GM10266 (cell line): ENCODE results near the gene PRSS27.

Experiments used
- DNase-seq: peaks from one replicate; pipeline ENCODE4 v3.0.0; 2012; ENCODE audit errors: extremely low spot score
- CTCF ChIP-seq: IDR thresholded peaks from 2 replicates; pipeline ENCODE4 v1.5.1; 2012; ENCODE audit warnings: mild to moderate bottlenecking, low read depth; ENCODE audit not compliant: control insufficient read depth, insufficient read depth; ENCODE audit errors: missing control alignments

The PRSS27 gene

DNA sequence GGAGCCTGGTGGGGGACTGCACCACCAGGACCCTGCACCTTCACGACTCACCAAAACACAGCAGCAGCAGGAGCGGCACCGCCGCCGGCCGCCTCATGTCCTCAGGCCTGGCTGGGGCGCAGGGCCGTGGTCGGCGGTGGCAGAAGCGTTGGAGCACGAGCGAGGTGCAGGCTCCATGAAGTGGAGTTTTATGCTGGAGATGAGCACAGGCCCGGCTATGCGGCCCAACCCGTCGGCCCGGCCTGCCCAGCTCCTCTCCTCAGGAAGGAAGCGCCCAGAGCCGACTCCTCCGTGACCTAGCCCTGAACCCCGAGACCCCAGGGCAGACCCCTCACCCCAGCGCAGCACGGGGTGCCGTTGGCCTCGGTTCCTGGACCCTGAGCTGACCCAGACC is at the start of gene PRSS27:
PRSS27 (minus strand) TSS at position 161 of the 394 bp plus-strand sequence; CDS start at position 97, 64 bp downstream.
- no peak for TF ChIP-seq CTCF
- DNase-seq, result no peak

DNA sequence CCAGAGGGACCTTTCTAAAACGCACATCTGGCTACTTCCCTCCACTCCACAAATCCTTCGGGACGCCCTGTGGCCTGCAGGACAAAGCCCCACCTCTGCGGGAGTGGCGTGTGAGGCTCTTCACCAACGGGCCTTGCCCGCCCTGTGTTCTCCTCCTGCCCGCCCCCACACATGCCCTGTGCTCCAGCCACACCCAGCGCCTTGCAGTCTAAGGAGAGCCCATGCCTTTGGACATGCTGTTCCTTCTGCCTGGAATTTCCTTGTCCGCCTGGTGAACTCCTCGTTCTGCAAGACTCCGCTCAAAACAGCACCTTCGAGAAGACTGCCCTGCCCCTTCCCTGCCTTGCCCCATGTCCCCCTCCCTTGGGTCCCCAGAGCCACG is 49.6 kb upstream of the PRSS27 start:
- no peak for TF ChIP-seq CTCF
- DNase-seq, result no peak

DNA sequence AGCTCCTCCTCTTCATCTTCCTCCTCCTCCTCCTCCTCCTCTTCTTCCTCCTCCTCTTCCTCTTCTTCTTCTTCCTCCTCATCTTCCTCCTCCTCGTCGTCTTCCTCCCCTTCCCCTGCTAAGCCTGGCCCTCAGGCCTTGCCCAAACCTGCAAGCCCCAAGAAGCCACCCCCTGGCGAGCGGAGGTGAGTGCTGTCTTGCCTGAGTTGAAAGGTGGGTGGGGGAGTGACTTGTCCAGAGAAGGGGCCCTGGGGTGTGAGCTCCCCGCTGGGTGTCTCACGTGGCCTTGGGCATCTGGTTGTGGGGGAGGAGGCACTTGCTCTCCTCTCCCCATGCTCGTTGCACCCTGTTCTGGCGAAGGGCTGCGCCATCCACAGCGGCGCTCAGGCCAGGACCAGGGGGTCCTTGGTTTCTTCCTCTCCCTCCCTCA is 49.1 kb upstream of the PRSS27 start:
- no peak for TF ChIP-seq CTCF
- no peak for DNase-seq

DNA sequence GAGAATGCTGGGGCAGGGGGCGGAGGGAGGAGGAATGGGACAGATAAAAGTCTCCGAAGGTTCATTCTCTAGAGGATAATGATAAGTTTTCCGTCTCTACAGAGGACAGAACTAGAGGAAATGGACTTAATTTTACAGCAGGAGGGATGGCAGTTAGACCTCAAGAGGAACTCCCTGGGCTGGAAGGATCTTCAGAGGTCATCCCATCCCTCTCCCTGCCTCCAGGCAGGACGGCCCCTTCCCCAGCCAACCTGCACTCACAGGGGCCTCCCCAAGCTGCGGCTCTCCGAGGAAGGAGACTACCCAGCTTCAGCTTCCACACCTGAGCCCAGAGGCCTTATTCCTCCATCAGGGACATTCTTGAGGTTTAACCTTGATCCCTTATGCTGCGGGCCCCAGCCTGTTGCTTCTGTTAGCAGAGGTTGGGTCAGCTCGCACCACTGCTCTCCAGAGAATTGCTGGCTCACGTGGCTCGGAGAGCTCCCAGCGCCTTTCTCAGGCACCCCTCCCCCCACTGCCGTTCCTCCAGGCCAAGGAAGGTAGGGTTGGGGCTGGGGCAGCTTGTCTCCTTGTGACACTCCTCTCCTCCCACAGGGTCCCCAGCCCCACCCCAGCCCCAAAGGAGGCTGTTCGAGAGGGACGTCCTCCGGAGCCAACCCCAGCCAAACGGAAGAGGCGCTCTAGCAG is 48.5 kb upstream of the PRSS27 start:
- DNase-seq, result no peak
- TF ChIP-seq CTCF, result no peak

- no peak for DNase-seq
- TF ChIP-seq CTCF, result no peak
These were observed 47.9 kb upstream of the PRSS27 start for GRCh38 chr16:2767891-2768290.

GRCh38 chr16:2767140-2767731 is 47.2 kb upstream of the PRSS27 start:
- TF ChIP-seq CTCF, result no peak
- DNase-seq, result no peak

GRCh38 chr16:2766430-2767139 is 46.6 kb upstream of the PRSS27 start:
- TF ChIP-seq CTCF, result no peak
- no peak for DNase-seq
